GM11168 (cell line): Measurements from ENCODE around the gene NLRC5.

Source experiments
- in situ Hi-C: fragments of 300-500 bp; cut with MboI; formaldehyde crosslinking; loops from one replicate; pipeline ENCODE4 v1.12.0; 2022; ENCODE audit warnings: low sequenced_read_pairs; ENCODE audit not compliant: unreplicated experiment

NLRC5 gene

GRCh38 chr16:57110937-57111336 is 121.6 kb downstream of the NLRC5 start:
- in situ Hi-C loops, result no loop called here

- in situ Hi-C loops, result no loop called here
These were observed 122.1 kb downstream of the NLRC5 start for GRCh38 chr16:57111420-57111819.

GRCh38 chr16:57112403-57113041 is 123.2 kb downstream of the NLRC5 start:
- in situ Hi-C loops, result no loop called here

- in situ Hi-C loops, result no loop called here
These were observed 123.7 kb downstream of the NLRC5 start for GRCh38 chr16:57113042-57113453.

- in situ Hi-C loops, result no loop called here
These were observed 124.3 kb downstream of the NLRC5 start for GRCh38 chr16:57113664-57114063.

- in situ Hi-C loops, result no loop called here
These were observed 125.8 kb downstream of the NLRC5 start for GRCh38 chr16:57115168-57115513.

- in situ Hi-C loops, result no loop called here
These were observed 126.3 kb downstream of the NLRC5 start for GRCh38 chr16:57115514-57116182.

- in situ Hi-C loops, result no loop called here
These were observed 129.2 kb downstream of the NLRC5 start for GRCh38 chr16:57118461-57119084.

GRCh38 chr16:57123216-57123973 is 134.0 kb downstream of the NLRC5 start:
- in situ Hi-C loops, result no loop called here

- in situ Hi-C loops, result no loop called here
These were observed 134.8 kb downstream of the NLRC5 start for GRCh38 chr16:57123974-57124674.

- in situ Hi-C loops, result no loop called here
These were observed 136.0 kb downstream of the NLRC5 start for GRCh38 chr16:57125376-57125775.

GRCh38 chr16:57125969-57126368 is 136.6 kb downstream of the NLRC5 start:
- in situ Hi-C loops, result no loop called here

GRCh38 chr16:57126411-57126810 is 137.1 kb downstream of the NLRC5 start:
- in situ Hi-C loops, result no loop called here

- in situ Hi-C loops, result no loop called here
These were observed 137.8 kb downstream of the NLRC5 start for GRCh38 chr16:57127037-57127763.

GRCh38 chr16:57127836-57128235 is 138.5 kb downstream of the NLRC5 start:
- in situ Hi-C loops, result no loop called here

- in situ Hi-C loops, result no loop called here
These were observed 139.5 kb downstream of the NLRC5 start for GRCh38 chr16:57128771-57129389.

- in situ Hi-C loops, result no loop called here
These were observed 141.6 kb downstream of the NLRC5 start for GRCh38 chr16:57130950-57131321.

- in situ Hi-C loops, result no loop called here
These were observed 142.1 kb downstream of the NLRC5 start for GRCh38 chr16:57131351-57131970.

- in situ Hi-C loops, result no loop called here
These were observed 143.1 kb downstream of the NLRC5 start for GRCh38 chr16:57132470-57132869.
